IMR-90 (cell line): ENCODE results near the gene WBP1. TPM values are rescaled to one million over a fixed set of nuclear protein-coding genes. Genes with fewer than 3 reads are reported as not detected.
"Not testable (repeated sequence)": the region's sequence is repeated elsewhere in the genome, so short reads cannot be mapped to it uniquely, and the experiment has no call there.

Experiments used
- ATAC-seq: fragments of 200-7000 bp; cut with Tn5 transposase; 2 replicates; pipeline ENCODE4 v1.9.1; 2020; ENCODE audit warnings: low read depth, mild to moderate bottlenecking, moderate library complexity
- BruUV-seq: library from RNA; stranded (reverse); fragments of 400-500 nt; replicated peaks from 2 replicates; lab custom pipeline; 2021; lab: Mats Ljungman, UMichigan
- CTCF ChIA-PET: fragments of 300-600 bp; formaldehyde crosslinking; extraction: SDS; loops from one replicate; lab custom pipeline; 2021; ENCODE audit warnings: antibody characterized with exemption; lab: Yijun Ruan, JAX
- POLR2A ChIA-PET: fragments of 300-600 bp; sonication (Branson Sonifier 250); formaldehyde crosslinking; loops from one replicate; lab custom pipeline; 2022; ENCODE audit warnings: antibody characterized with exemption; ENCODE audit not compliant: unreplicated experiment; lab: Charles Lee
- DNase-seq: peaks from one replicate; pipeline ENCODE4 v3.0.0; 2013
- H2AFZ ChIP-seq: replicated peaks from 2 replicates; pipeline ENCODE3; 2013; ENCODE audit warnings: low read length, mild to moderate bottlenecking; ENCODE audit not compliant: poor library complexity
- H2AK5ac ChIP-seq: 2 replicates; pipeline ENCODE4 v1.6.1; 2013; ENCODE audit warnings: low read depth, low read length, inconsistent platforms
- H2AK9ac ChIP-seq: replicated peaks from 2 replicates; pipeline ENCODE3; 2013; ENCODE audit warnings: mild to moderate bottlenecking, low read depth, low read length, moderate library complexity; ENCODE audit not compliant: poor library complexity
- H2BK120ac ChIP-seq: 2 replicates; pipeline ENCODE4 v1.6.1; 2013; ENCODE audit warnings: low read depth, low read length, inconsistent platforms
- H2BK15ac ChIP-seq: 3 replicates; pipeline ENCODE4 v1.6.1; 2013; ENCODE audit warnings: low read depth, low read length, inconsistent platforms
- H2BK20ac ChIP-seq: 2 replicates; pipeline ENCODE4 v1.6.1; 2013; ENCODE audit warnings: low read depth, mild to moderate bottlenecking, inconsistent platforms, low read length, moderate library complexity
- H2BK5ac ChIP-seq: 2 replicates; pipeline ENCODE4 v1.6.1; 2013; ENCODE audit warnings: mild to moderate bottlenecking, low read depth, low read length, inconsistent platforms; ENCODE audit not compliant: poor library complexity, severe bottlenecking
- H3K14ac ChIP-seq: replicated peaks from 2 replicates; pipeline ENCODE4 v1.6.1; 2013; ENCODE audit warnings: low read depth, low read length, inconsistent platforms
- H3K18ac ChIP-seq: 2 replicates; pipeline ENCODE4 v1.6.1; 2013; ENCODE audit warnings: low read depth, low read length, control low read depth
- H3K23ac ChIP-seq: 2 replicates; pipeline ENCODE4 v1.6.1; 2013; ENCODE audit warnings: low read depth, low read length, inconsistent platforms
- H3K27ac ChIP-seq: 2 replicates; pipeline ENCODE4 v1.5.1; 2013; ENCODE audit warnings: mild to moderate bottlenecking, control low read depth, low read length; ENCODE audit not compliant: insufficient read depth
- H3K27me3 ChIP-seq: 2 replicates; pipeline ENCODE4 v1.6.1; 2013; ENCODE audit warnings: low read length; ENCODE audit not compliant: control insufficient read depth, insufficient read depth
- H3K36me3 ChIP-seq: 2 replicates; pipeline ENCODE4 v1.6.1; 2013; ENCODE audit warnings: low read length, mixed read lengths; ENCODE audit not compliant: control insufficient read depth, insufficient read depth
- H3K4ac ChIP-seq: 2 replicates; pipeline ENCODE4 v1.6.1; 2013; ENCODE audit warnings: low read depth, low read length, inconsistent platforms
- H3K4me1 ChIP-seq: 2 replicates; pipeline ENCODE4 v1.6.1; 2013; ENCODE audit warnings: low read length, mixed read lengths; ENCODE audit not compliant: control insufficient read depth, insufficient read depth
- H3K4me2 ChIP-seq: 2 replicates; pipeline ENCODE4 v1.6.1; 2013; ENCODE audit warnings: low read depth, mild to moderate bottlenecking, control low read depth, low read length, moderate library complexity
- H3K4me3 ChIP-seq: 2 replicates; pipeline ENCODE4 v1.5.1; 2013; ENCODE audit warnings: low read depth, mild to moderate bottlenecking, control low read depth, low read length, moderate library complexity; ENCODE audit not compliant: insufficient read depth
- H3K56ac ChIP-seq: 2 replicates; pipeline ENCODE4 v1.6.1; 2013; ENCODE audit warnings: low read length, inconsistent platforms; ENCODE audit not compliant: insufficient read depth; ENCODE audit errors: extremely low read depth
- H3K79me1 ChIP-seq, 2 experiments: 2 replicates each; pipeline ENCODE4 v1.6.1; 2013; ENCODE audit warnings: low read length in 2 of 2, inconsistent platforms in 1 of 2, low read depth in 1 of 2
- H3K9ac ChIP-seq: 2 replicates; pipeline ENCODE4 v1.6.1; 2013; ENCODE audit warnings: low read depth, low read length, control low read depth
- H3K9me1 ChIP-seq: 2 replicates; pipeline ENCODE4 v1.6.1; 2013; ENCODE audit warnings: low read length, inconsistent platforms; ENCODE audit not compliant: insufficient read depth
- H3K9me3 ChIP-seq: 2 replicates; pipeline ENCODE4 v1.6.1; 2013; ENCODE audit warnings: low read length; ENCODE audit not compliant: control insufficient read depth, insufficient read depth
- H4K20me1 ChIP-seq: 2 replicates; pipeline ENCODE4 v1.6.1; 2013; ENCODE audit warnings: low read length, inconsistent platforms; ENCODE audit not compliant: insufficient read depth
- H4K5ac ChIP-seq: 2 replicates; pipeline ENCODE4 v1.6.1; 2013; ENCODE audit warnings: mild to moderate bottlenecking, low read depth, low read length, control low read depth
- H4K8ac ChIP-seq, 2 experiments: 2 replicates each; pipeline ENCODE4 v1.6.1; 2013; ENCODE audit warnings: low read depth in 2 of 2, low read length in 2 of 2, control low read depth in 1 of 2, inconsistent platforms in 1 of 2
- H4K91ac ChIP-seq: 2 replicates; pipeline ENCODE4 v1.6.1; 2013; ENCODE audit warnings: low read depth, low read length, inconsistent platforms; ENCODE audit not compliant: insufficient read depth
- CTCF ChIP-seq: conservative IDR thresholded peaks from 2 replicates; pipeline ENCODE4 v1.5.1; 2012; ENCODE audit warnings: mild to moderate bottlenecking, low read depth, low read length, improper control_type of control experiment
- WGBS, 2 experiments: methylation state at CpG; one replicate each; pipeline versions ENCODE4 v1.1.5 to v1.1.7; 2013; ENCODE audit warnings: missing lambda C conversion rate in 2 of 2; ENCODE audit not compliant: insufficient read length in 1 of 2; ENCODE audit errors: extremely low coverage in 2 of 2; 5-methylcytosine and 5-hydroxymethylcytosine counted together
- dilution Hi-C: fragments of 300-500 bp; cut with HindIII; formaldehyde crosslinking; loops from one replicate; pipeline ENCODE4 v1.14.3; 2018; ENCODE audit warnings: low sequenced_read_pairs; ENCODE audit not compliant: unreplicated experiment
- in situ Hi-C: fragments of 300-500 bp; cut with MboI; formaldehyde crosslinking; loops from 3 replicates; pipeline ENCODE4 v1.14.3; 2019; ENCODE audit warnings: low sequenced_read_pairs, inconsistent platforms, mixed read lengths
- intact Hi-C: fragments of 100-400 bp; cut with micrococcal nuclease; formaldehyde crosslinking; loops from 2 replicates; pipeline ENCODE4 v1.10.0; 2022
- polyA plus RNA-seq, 3 experiments: library from polyadenylated mRNA; depleted of rRNA; stranded (reverse); fragments of >200 nt; gene quantifications; 2 replicates each; pipeline ENCODE4 v1.2.3, GENCODE V29; 2012; ENCODE audit warnings: low replicate concordance in 1 of 3
- total RNA-seq: library from RNA; depleted of rRNA; stranded (reverse); fragments of >200 nt; gene quantifications from 2 replicates; pipeline ENCODE4 v1.2.3, GENCODE V29; 2012

WBP1 gene
- total and polyA plus RNA-seq, 2 of the 4 experiments (the other 2 are of a cell fraction) = 22.9 to 78.5 TPM

- TF ChIP-seq CTCF = peak; percentile 90
Measured at GRCh38 chr2:74482801-74483674, 24.8 kb downstream of the WBP1 start, which contains the start of the genes CCDC142 and TTC31 (continued).

DNA sequence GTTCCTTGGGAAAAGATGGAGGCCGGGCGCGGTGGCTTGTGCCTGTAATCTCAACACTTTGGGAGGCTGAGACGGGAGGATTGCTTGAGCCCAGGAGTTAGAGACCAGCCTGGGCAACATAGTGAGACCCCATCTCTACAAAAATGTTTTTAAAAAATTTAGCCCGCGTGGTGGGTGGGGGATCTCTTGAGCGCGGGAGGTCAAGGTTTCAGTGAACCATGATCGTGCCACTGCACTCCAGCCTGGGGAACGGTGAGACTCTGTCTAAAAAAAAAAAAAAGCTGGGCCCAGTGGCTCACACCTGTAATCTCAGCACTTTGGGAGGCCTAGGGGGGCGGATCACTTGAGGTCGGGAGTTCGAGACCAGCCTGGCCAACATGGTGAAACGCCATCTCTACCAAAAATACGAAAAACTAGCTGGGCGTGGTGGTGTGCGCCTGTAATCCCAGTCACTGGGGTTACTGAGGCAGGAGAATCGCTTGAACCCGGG lies 25.5 kb downstream of the WBP1 start:
- 91% methylated on average over 5 of the region's 19 CpGs; no CpG with 5 or more reads in 1 of the 2 experiments for WGBS, 2 experiments
- peak overlapping the region; percentile 16; the same call in 1 of the 2 replicates for H2BK120ac ChIP-seq
- H3K56ac ChIP-seq, BruUV-seq, H3K27me3 ChIP-seq, H2BK5ac ChIP-seq, H3K9me3 ChIP-seq, H4K20me1 ChIP-seq, H2BK15ac ChIP-seq, DNase-seq, H3K18ac ChIP-seq, H2BK20ac ChIP-seq, ATAC-seq, dilution Hi-C loops, H3K9me1 ChIP-seq: not testable (repeated sequence)
- ChIA-PET POLR2A (interaction anchor here (0.6 kb wide), 1 partner anchor 31 kb away, joined by 3 read pairs; the partner anchor contains the start of gene TLX2), CTCF (interaction anchor here (0.7 to 3.4 kb wide), 3 partner anchors 49 to 105 kb away, joined by 3 to 17 read pairs (median 3); no protein-coding TSS in a partner anchor)
- peak overlapping the region; percentile 44; the same call in 1 of the 2 replicates for H3K27ac ChIP-seq
- H3K14ac ChIP-seq = peak overlapping the region; percentile 83; the same call in 1 of the 2 replicates
- peak overlapping the region; percentile 97 for H3K4ac ChIP-seq
- peak overlapping the region; percentile 62 for H3K23ac ChIP-seq
- intact Hi-C loops (loop anchor here (1.0 kb wide), 3 partner anchors 29 to 104 kb away; partner anchors contain the start of genes AUP1 and HTRA2), in situ Hi-C loops (loop anchor here (5.0 to 25.0 kb wide), 2 partner anchors 94 to 379 kb away; no protein-coding TSS in a partner anchor)
- H3K4me3 ChIP-seq = peak overlapping the region; percentile 80
- peak overlapping the region; percentile 79 to 100; a peak in 3 of 4 replicates for H4K8ac ChIP-seq
- peaks cover 16% of the 10 kb centered on the region for H3K4me1 ChIP-seq
- H3K4me2 ChIP-seq = peak overlapping the region; percentile 75
- peaks cover 24 to 60% of the 10 kb centered on the region in 2 experiments for H3K79me1 ChIP-seq
- peaks cover 10% of the 10 kb centered on the region for H3K36me3 ChIP-seq
- peak overlapping the region; percentile 100 for H2AFZ ChIP-seq
- H4K91ac ChIP-seq = peak overlapping the region; percentile 77
- H4K5ac ChIP-seq = peak overlapping the region; percentile 8
- 0 out of 2 replicates have a peak overlapping the region, but pooled peaks have one; percentile 6 for H2AK5ac ChIP-seq
- peak overlapping the region; percentile 73 for H3K9ac ChIP-seq
- H2AK9ac ChIP-seq = peak overlapping the region; percentile 99
